GM12892 (cell line): Measurements from ENCODE around the gene CEP290.

Experiments
- POLR2A ChIP-seq: IDR thresholded peaks from 2 replicates; pipeline ENCODE4 v1.6.1; 2011; ENCODE audit warnings: low read depth, low read length, control low read depth
- POLR2AphosphoS5 ChIP-seq: IDR thresholded peaks from 2 replicates; pipeline ENCODE4 v1.6.1; 2011; ENCODE audit warnings: low read depth, low read length, control low read depth
- TAF1 ChIP-seq: IDR thresholded peaks from 2 replicates; pipeline ENCODE4 v1.6.1; 2011; ENCODE audit warnings: low read depth, mild to moderate bottlenecking, control low read depth, low read length, borderline replicate concordance

DNA sequence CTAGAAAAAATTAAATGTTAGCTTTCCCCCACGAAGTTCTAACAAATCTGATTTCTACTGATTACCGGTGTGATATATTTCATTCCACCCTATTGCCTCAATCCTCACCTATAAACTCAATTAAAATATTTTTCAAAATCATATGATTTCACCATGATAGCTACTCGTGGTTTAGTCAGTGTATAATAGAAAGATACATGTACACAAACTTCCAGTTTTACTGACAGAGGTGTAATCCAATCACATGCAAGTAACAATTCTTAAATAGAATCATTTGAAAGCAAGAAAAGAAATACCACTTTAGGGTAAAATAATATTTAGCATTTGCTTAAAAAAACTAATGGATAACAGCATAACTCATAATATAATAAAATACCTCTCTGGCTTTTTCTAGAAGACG, 57.7 kb downstream of the CEP290 start:
- TF ChIP-seq POLR2A (no peak), POLR2AphosphoS5 (no peak), TAF1 (no peak)
